HepG2 (cell line): Measurements from ENCODE around the gene AS3MT. TPM values are rescaled to one million over a fixed set of nuclear protein-coding genes. Genes with fewer than 3 reads are reported as not detected.
A peak's percentile ranks its signal among the peaks of the same experiment; 100 is the strongest.

Source experiments
- CC2D1A ChIP-seq: sonication (generic); formaldehyde crosslinking; IDR thresholded peaks from 2 replicates; pipeline ENCODE4 v1.8.1; 2023; ENCODE audit warnings: mild to moderate bottlenecking, missing genetic modification reagents
- CHD2 ChIP-seq: IDR thresholded peaks from 2 replicates; pipeline ENCODE4 v1.6.1; 2011; ENCODE audit warnings: low read depth, low read length, improper control_type of control experiment
- ELF1 ChIP-seq: sonication (generic); formaldehyde crosslinking; IDR thresholded peaks from 2 replicates; pipeline ENCODE4 v1.4.0; 2020; ENCODE audit warnings: missing genetic modification reagents
- FLYWCH1 ChIP-seq: sonication (generic); formaldehyde crosslinking; IDR thresholded peaks from 2 replicates; pipeline ENCODE4 v1.8.1; 2023; ENCODE audit warnings: mild to moderate bottlenecking, missing genetic modification reagents
- ISX ChIP-seq: sonication (generic); formaldehyde crosslinking; conservative IDR thresholded peaks from 2 replicates; pipeline ENCODE4 v1.5.0; 2020; ENCODE audit warnings: missing genetic modification reagents
- MTF1 ChIP-seq: sonication (generic); formaldehyde crosslinking; IDR thresholded peaks from 2 replicates; pipeline ENCODE4 v1.5.0; 2020; ENCODE audit warnings: missing genetic modification reagents
- MYC ChIP-seq: sonication (generic); formaldehyde crosslinking; IDR thresholded peaks from 2 replicates; pipeline ENCODE4 v1.9.0; 2021; ENCODE audit warnings: missing genetic modification reagents, borderline replicate concordance
- RNF2 ChIP-seq: fragments of 450-650 bp; conservative IDR thresholded peaks from 2 replicates; pipeline ENCODE4 v1.6.1; 2016; ENCODE audit warnings: low read depth
- SRSF4 ChIP-seq: fragments of 200-400 bp; formaldehyde crosslinking; IDR thresholded peaks from one replicate; pipeline ENCODE4 v1.6.1; 2018; ENCODE audit warnings: mild to moderate bottlenecking, low read depth, low read length, moderate library complexity; ENCODE audit not compliant: poor library complexity, severe bottlenecking
- ZFP36 ChIP-seq: fragments of 150-350 bp; IDR thresholded peaks from 2 replicates; pipeline ENCODE4 v1.6.1; 2018; ENCODE audit warnings: borderline replicate concordance, low read length, low read depth; ENCODE audit not compliant: partially characterized antibody
- ZFP82 ChIP-seq: sonication (generic); formaldehyde crosslinking; IDR thresholded peaks from 2 replicates; pipeline ENCODE4 v1.5.1; 2020; ENCODE audit warnings: mild to moderate bottlenecking, missing genetic modification reagents, borderline replicate concordance
- ZNF432 ChIP-seq: sonication (generic); formaldehyde crosslinking; IDR thresholded peaks from 2 replicates; pipeline ENCODE4 v1.5.0; 2020; ENCODE audit warnings: missing genetic modification reagents, mild to moderate bottlenecking, borderline replicate concordance
- ZNF703 ChIP-seq: sonication (generic); formaldehyde crosslinking; IDR thresholded peaks from 2 replicates; pipeline ENCODE4 v1.5.1; 2020; ENCODE audit warnings: missing genetic modification reagents, mild to moderate bottlenecking, moderate library complexity, borderline replicate concordance
- ZNF775 ChIP-seq: sonication (generic); formaldehyde crosslinking; IDR thresholded peaks from 2 replicates; pipeline ENCODE4 v1.4.0; 2020; ENCODE audit warnings: missing genetic modification reagents, mild to moderate bottlenecking, moderate library complexity, borderline replicate concordance
- ZSCAN12 ChIP-seq: sonication (generic); formaldehyde crosslinking; IDR thresholded peaks from 2 replicates; pipeline ENCODE4 v1.9.0; 2021; ENCODE audit warnings: mild to moderate bottlenecking, missing genetic modification reagents
- polyA plus RNA-seq, 8 experiments: library from polyadenylated mRNA; depleted of rRNA in 3 of 8; stranded (reverse) in 7 of 8; unstranded in 1 of 8; fragments of >200 nt; fragmentation: Illumina TruSeq in 4 of 8; extraction: Trizol in 4 of 8; gene quantifications; 2 replicates each; pipeline versions ENCODE4 v1.2.1 to v1.2.3, GENCODE V29; 2011 to 2016; ENCODE audit warnings: low read depth in 4 of 8, missing spikeins in 1 of 8, mixed read lengths in 1 of 8; ENCODE audit not compliant: insufficient read depth in 1 of 8
- total RNA-seq, 5 experiments: library from RNA; depleted of rRNA; stranded (reverse); fragments of >200 nt; fragmentation: Illumina TruSeq; extraction: Trizol; gene quantifications; 2 replicates each; pipeline ENCODE4 v1.2.3, GENCODE V29; 2016; ENCODE audit warnings: low read depth in 1 of 5
- TF ChIP-seq, protein P1 (sequence below): sonication (generic); formaldehyde crosslinking; IDR thresholded peaks from 2 replicates; pipeline ENCODE4 v1.4.0; 2020; ENCODE audit warnings: missing genetic modification reagents
- TF ChIP-seq, protein P2 (sequence below): sonication (generic); IDR thresholded peaks from 2 replicates; pipeline ENCODE4 v1.6.1; 2016; ENCODE audit warnings: low read depth, borderline replicate concordance
- TF ChIP-seq, protein P3 (sequence below): sonication (generic); formaldehyde crosslinking; IDR thresholded peaks from 2 replicates; pipeline ENCODE4 v1.8.0; 2022; ENCODE audit warnings: missing genetic modification reagents, mild to moderate bottlenecking, borderline replicate concordance
- TF ChIP-seq, protein P4 (sequence below): sonication (generic); formaldehyde crosslinking; conservative IDR thresholded peaks from 2 replicates; pipeline ENCODE4 v1.8.0; 2022; ENCODE audit warnings: missing genetic modification reagents
- TF ChIP-seq, protein P5 (sequence below): sonication (generic); formaldehyde crosslinking; IDR thresholded peaks from 2 replicates; pipeline ENCODE4 v1.8.1; 2023; ENCODE audit warnings: mild to moderate bottlenecking, moderate library complexity, missing genetic modification reagents
- TF ChIP-seq, protein P6 (sequence below): sonication (generic); formaldehyde crosslinking; IDR thresholded peaks from 2 replicates; pipeline ENCODE4 v1.8.0; 2022; ENCODE audit warnings: missing genetic modification reagents, low read depth, mild to moderate bottlenecking, borderline replicate concordance

Gene AS3MT
- total and polyA plus RNA-seq, 2 of the 13 experiments (the other 11 are each of a cell fraction or from before 2014, with no cell fraction given), result 8.7 to 17.4 TPM

DNA sequence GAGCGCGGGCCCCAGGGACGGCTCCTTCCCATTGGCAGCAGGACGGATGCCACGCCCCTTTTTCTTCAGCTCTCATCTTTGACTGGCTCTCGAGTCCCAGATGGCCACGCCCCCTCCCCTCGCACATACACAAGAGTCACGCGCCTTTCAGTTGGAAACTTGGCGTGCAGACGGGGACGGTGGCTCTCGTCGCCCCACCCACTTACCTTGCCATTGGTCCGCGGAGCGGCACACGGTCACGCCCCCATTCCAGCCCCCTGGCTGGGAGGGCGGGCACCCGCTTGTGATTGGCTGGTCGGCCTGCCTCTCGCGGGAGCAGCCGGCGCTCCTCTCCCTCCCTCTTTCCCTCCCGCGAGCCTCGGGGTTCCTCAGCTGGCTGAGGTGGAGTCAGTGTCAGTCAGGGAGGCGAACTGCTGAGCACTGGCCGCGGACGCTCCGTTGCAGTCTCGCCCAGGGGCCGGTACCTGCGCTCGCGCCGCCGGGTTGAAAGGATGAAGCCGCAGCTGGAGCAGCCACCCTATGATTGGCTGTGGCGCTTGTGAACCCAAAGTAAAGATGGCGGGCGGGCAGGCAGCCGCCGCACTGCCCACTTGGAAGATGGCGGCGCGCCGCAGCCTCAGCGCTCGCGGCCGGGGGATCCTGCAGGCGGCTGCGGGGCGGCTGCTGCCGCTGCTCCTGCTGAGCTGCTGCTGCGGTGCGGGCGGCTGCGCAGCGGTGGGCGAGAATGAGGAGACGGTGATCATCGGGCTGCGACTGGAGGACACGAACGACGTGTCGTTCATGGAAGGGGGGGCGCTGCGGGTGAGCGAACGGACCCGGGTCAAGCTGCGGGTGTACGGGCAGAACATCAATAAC, 48.9 kb downstream of the AS3MT start, which contains the start of gene CNNM2 (continued):
- TF ChIP-seq, protein P1, sequence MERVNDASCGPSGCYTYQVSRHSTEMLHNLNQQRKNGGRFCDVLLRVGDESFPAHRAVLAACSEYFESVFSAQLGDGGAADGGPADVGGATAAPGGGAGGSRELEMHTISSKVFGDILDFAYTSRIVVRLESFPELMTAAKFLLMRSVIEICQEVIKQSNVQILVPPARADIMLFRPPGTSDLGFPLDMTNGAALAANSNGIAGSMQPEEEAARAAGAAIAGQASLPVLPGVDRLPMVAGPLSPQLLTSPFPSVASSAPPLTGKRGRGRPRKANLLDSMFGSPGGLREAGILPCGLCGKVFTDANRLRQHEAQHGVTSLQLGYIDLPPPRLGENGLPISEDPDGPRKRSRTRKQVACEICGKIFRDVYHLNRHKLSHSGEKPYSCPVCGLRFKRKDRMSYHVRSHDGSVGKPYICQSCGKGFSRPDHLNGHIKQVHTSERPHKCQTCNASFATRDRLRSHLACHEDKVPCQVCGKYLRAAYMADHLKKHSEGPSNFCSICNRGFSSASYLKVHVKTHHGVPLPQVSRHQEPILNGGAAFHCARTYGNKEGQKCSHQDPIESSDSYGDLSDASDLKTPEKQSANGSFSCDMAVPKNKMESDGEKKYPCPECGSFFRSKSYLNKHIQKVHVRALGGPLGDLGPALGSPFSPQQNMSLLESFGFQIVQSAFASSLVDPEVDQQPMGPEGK (CRISPR knock-in tag), result peak; percentile 57
- no peak for TF ChIP-seq ISX (CRISPR knock-in tag)
- peak; percentile 32; the same call in 1 of the 2 replicates for TF ChIP-seq MTF1 (CRISPR knock-in tag)
- no peak for TF ChIP-seq FLYWCH1 (CRISPR knock-in tag)
- no peak for TF ChIP-seq ZFP36
- TF ChIP-seq, protein P2, sequence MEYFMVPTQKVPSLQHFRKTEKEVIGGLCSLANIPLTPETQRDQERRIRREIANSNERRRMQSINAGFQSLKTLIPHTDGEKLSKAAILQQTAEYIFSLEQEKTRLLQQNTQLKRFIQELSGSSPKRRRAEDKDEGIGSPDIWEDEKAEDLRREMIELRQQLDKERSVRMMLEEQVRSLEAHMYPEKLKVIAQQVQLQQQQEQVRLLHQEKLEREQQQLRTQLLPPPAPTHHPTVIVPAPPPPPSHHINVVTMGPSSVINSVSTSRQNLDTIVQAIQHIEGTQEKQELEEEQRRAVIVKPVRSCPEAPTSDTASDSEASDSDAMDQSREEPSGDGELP, result peak; percentile 88; the same call in 1 of the 2 replicates
- TF ChIP-seq ZNF703 (CRISPR knock-in tag), result 0 out of 2 replicates have a peak, but pooled peaks have one; percentile 8
- no peak for TF ChIP-seq ZNF432
- TF ChIP-seq ZFP82 (CRISPR knock-in tag), result no peak
- TF ChIP-seq ELF1 (CRISPR knock-in tag), result no peak
- TF ChIP-seq, protein P3, sequence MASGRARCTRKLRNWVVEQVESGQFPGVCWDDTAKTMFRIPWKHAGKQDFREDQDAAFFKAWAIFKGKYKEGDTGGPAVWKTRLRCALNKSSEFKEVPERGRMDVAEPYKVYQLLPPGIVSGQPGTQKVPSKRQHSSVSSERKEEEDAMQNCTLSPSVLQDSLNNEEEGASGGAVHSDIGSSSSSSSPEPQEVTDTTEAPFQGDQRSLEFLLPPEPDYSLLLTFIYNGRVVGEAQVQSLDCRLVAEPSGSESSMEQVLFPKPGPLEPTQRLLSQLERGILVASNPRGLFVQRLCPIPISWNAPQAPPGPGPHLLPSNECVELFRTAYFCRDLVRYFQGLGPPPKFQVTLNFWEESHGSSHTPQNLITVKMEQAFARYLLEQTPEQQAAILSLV, result no peak; the same call in 1 of the 2 replicates
- TF ChIP-seq, protein P4, sequence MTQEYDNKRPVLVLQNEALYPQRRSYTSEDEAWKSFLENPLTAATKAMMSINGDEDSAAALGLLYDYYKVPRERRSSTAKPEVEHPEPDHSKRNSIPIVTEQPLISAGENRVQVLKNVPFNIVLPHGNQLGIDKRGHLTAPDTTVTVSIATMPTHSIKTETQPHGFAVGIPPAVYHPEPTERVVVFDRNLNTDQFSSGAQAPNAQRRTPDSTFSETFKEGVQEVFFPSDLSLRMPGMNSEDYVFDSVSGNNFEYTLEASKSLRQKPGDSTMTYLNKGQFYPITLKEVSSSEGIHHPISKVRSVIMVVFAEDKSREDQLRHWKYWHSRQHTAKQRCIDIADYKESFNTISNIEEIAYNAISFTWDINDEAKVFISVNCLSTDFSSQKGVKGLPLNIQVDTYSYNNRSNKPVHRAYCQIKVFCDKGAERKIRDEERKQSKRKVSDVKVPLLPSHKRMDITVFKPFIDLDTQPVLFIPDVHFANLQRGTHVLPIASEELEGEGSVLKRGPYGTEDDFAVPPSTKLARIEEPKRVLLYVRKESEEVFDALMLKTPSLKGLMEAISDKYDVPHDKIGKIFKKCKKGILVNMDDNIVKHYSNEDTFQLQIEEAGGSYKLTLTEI (CRISPR knock-in tag), result no peak
- 0 out of 2 replicates have a peak, but pooled peaks have one; percentile 14 for TF ChIP-seq MYC
- TF ChIP-seq CHD2, result peak; percentile 93
- TF ChIP-seq CC2D1A, result no peak
- TF ChIP-seq, protein P5, sequence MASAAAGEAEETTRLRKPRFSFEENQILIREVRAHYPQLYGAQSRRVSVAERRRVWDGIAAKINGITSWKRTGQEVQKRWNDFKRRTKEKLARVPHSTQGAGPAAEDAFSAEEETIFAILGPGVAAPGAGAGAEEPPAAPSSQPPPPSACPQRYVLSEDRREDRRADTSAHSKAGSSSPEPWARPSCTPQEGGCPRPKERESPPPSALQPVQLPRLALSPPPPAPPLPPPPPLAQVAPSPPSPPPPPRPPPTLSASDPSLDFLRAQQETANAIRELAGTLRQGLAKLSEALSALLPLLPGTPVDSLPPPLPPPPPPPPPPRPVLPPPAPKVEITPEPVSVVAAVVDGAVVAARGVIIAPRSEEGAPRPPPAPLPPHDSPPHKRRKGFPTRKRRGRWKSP (CRISPR knock-in tag), result 0 out of 2 replicates have a peak, but pooled peaks have one; percentile 26
- TF ChIP-seq ZNF775 (CRISPR knock-in tag), result no peak; the same call in 1 of the 2 replicates
- TF ChIP-seq RNF2, result no peak
- TF ChIP-seq, protein P6, sequence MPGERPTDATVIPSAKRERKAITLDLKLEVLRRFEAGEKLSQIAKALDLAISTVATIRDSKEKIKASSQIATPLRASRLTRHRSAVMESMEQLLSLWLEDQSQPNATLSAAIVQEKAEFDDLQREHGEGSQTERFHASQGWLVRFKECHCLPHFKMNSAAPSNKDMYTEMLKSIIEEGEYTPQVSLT, result no peak; the same call in 1 of the 2 replicates
- TF ChIP-seq ZSCAN12, result no peak
- no peak for TF ChIP-seq SRSF4
